Measurements from ENCODE around the gene SHLD2. TPM values are rescaled to one million over a fixed set of nuclear protein-coding genes. Genes with fewer than 3 reads are reported as not detected.
A peak's percentile ranks its signal among the peaks of the same experiment; 100 is the strongest.

Gene SHLD2
- total and polyA plus RNA-seq, 2 of the 13 experiments (the other 11 are each of a cell fraction or from before 2014, with no cell fraction given): 25.7 to 53.7 TPM

- TF ChIP-seq ZNF205 (CRISPR knock-in tag; IDR thresholded peaks at IDR 0.05) (no peak), HOXA7 (CRISPR knock-in tag; IDR thresholded peaks at IDR 0.05) (no peak), ZNF501 (CRISPR knock-in tag; IDR thresholded peaks at IDR 0.05) (no peak), GZF1 (CRISPR knock-in tag; IDR thresholded peaks at IDR 0.05) (no peak), ZNF503 (CRISPR knock-in tag; IDR thresholded peaks at IDR 0.05) (no peak), USF2 (IDR thresholded peaks at IDR 0.05; ENCODE audit: low read depth, low read length) (no peak), USF2 (CRISPR knock-in tag; IDR thresholded peaks at IDR 0.05; ENCODE audit: borderline replicate concordance) (no peak), ZFP62 (CRISPR knock-in tag; IDR thresholded peaks at IDR 0.05) (no peak), MZF1 (CRISPR knock-in tag; IDR thresholded peaks at IDR 0.05; ENCODE audit: borderline replicate concordance) (no peak), CHD4 (IDR thresholded peaks at IDR 0.05; ENCODE audit: borderline replicate concordance, low read length) (no peak), HNRNPL (IDR thresholded peaks at IDR 0.05; ENCODE audit: low read depth, low read length) (no peak), HOXA9 (CRISPR knock-in tag; IDR thresholded peaks at IDR 0.05; ENCODE audit: borderline replicate concordance) (0 out of 2 replicates have a peak, but pooled peaks have one; percentile 6), PTBP1 (IDR thresholded peaks at IDR 0.05; ENCODE audit: low read depth, low read length, poor library complexity, severe bottlenecking) (no peak), TP53 (CRISPR knock-in tag; conservative IDR thresholded peaks at IDR 0.05) (no peak), POLR2AphosphoS5 (IDR thresholded peaks at IDR 0.05; ENCODE audit: low read depth, low read length) (peak; percentile 96), ISL2 (CRISPR knock-in tag; IDR thresholded peaks at IDR 0.05) (no peak), SP140L (CRISPR knock-in tag; IDR thresholded peaks at IDR 0.05; ENCODE audit: borderline replicate concordance) (no peak), BRF2 (CRISPR knock-in tag; IDR thresholded peaks at IDR 0.05) (peak; percentile 53; the same call in 1 of the 2 replicates), NRL (CRISPR knock-in tag; IDR thresholded peaks at IDR 0.05; ENCODE audit: borderline replicate concordance) (no peak), MED1 (CRISPR knock-in tag; IDR thresholded peaks at IDR 0.05) (peak; percentile 65; the same call in 1 of the 2 replicates), ZBTB43 (CRISPR knock-in tag; conservative IDR thresholded peaks at IDR 0.05) (0 out of 2 replicates have a peak, but pooled peaks have one; percentile 14), SOX13 (IDR thresholded peaks at IDR 0.05) (no peak), SOX13 (CRISPR knock-in tag; conservative IDR thresholded peaks at IDR 0.05 in 1 of 2, IDR thresholded peaks at IDR 0.05 in 1 of 2) (peak in 1 of 2 experiments; percentile 30; a peak in 1 of 4 replicates)
These were observed at the start of gene SHLD2, which contains the start of gene GLUD1 (continued) for GRCh38 chr10:87094373-87095235.
